Measurements from ENCODE around the gene COA6. TPM values are rescaled to one million over a fixed set of nuclear protein-coding genes. Genes with fewer than 3 reads are reported as not detected.

The COA6 gene
- total and polyA plus RNA-seq, 2 of the 8 experiments (the other 6 are each of a cell fraction or from before 2014, with no cell fraction given): 22.9 to 44.9 TPM

- H3K4me1 ChIP-seq (replicated peaks in 1 of 4; ENCODE audit: control insufficient read depth in 3 of 4, insufficient read depth in 4 of 4, low read length in 3 of 4): peaks cover 0 to 4% (median 1%) of the 10 kb centered on the region in 4 experiments; a peak in 3 of 7 replicates
- H3K27ac ChIP-seq (ENCODE audit: low read depth, low read length): no peak overlapping the region
- no peak overlapping the region for H3K14ac ChIP-seq (ENCODE audit: insufficient read length)
- H3K79me2 ChIP-seq (ENCODE audit: control insufficient read depth in 1 of 2, insufficient read depth in 2 of 2, low read length in 2 of 2): peaks cover 0 to 12% of the 10 kb centered on the region in 2 experiments; a peak in 2 of 4 replicates
- H2BK20ac ChIP-seq (ENCODE audit: low read length): no peak overlapping the region
- H4K91ac ChIP-seq (replicated peaks; ENCODE audit: insufficient read length, low read length): no peak overlapping the region
- no peak overlapping the region for H3K23ac ChIP-seq (ENCODE audit: insufficient read length)
- WGBS, 2 experiments (ENCODE audit: extremely low coverage in 1 of 2, insufficient coverage in 1 of 2, insufficient read length in 1 of 2, insufficient replicate concordance in 2 of 2, low coverage in 1 of 2, low lambda C conversion rate in 2 of 2, missing lambda C conversion rate in 1 of 2): 95% methylated on average over 2 of the region's 2 CpGs; no CpG with 5 or more reads in 1 of the 2 experiments
- H3K4me2 ChIP-seq (ENCODE audit: insufficient read depth in 1 of 2, low read depth in 2 of 2, low read length in 2 of 2): no peak overlapping the region
- H3K27me3 ChIP-seq (replicated peaks in 1 of 4; ENCODE audit: control insufficient read depth in 3 of 4, extremely low read depth in 1 of 4, insufficient read depth in 3 of 4, low read length in 3 of 4): no peaks in the 10 kb centered on the region; a peak in 1 of 7 replicates
- no peak overlapping the region for H2BK15ac ChIP-seq (ENCODE audit: low read length)
- TF ChIP-seq RXRA (IDR thresholded peaks at IDR 0.05; ENCODE audit: insufficient read depth, low read depth, low read length) (no peak), KDM4A (IDR thresholded peaks at IDR 0.05; ENCODE audit: low read depth, low read length, severe bottlenecking) (no peak), ATF3 (IDR thresholded peaks at IDR 0.05; ENCODE audit: insufficient read depth, low read depth, low read length) (no peak), MAFK (IDR thresholded peaks at IDR 0.05; ENCODE audit: low read depth, low read length) (no peak), TAF7 (optimal IDR thresholded peaks at IDR 0.05; ENCODE audit: borderline replicate concordance, low read depth, low read length) (no peak)
- TF ChIP-seq, protein P1, sequence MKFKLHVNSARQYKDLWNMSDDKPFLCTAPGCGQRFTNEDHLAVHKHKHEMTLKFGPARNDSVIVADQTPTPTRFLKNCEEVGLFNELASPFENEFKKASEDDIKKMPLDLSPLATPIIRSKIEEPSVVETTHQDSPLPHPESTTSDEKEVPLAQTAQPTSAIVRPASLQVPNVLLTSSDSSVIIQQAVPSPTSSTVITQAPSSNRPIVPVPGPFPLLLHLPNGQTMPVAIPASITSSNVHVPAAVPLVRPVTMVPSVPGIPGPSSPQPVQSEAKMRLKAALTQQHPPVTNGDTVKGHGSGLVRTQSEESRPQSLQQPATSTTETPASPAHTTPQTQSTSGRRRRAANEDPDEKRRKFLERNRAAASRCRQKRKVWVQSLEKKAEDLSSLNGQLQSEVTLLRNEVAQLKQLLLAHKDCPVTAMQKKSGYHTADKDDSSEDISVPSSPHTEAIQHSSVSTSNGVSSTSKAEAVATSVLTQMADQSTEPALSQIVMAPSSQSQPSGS (IDR thresholded peaks at IDR 0.05; ENCODE audit: low read length): no peak
- no peak overlapping the region for H4K8ac ChIP-seq (ENCODE audit: extremely low read depth, insufficient read depth, low read length)
- H3K9me3 ChIP-seq (ENCODE audit: insufficient read depth in 2 of 2, low read depth in 1 of 2, low read length in 1 of 2): no peaks in the 10 kb centered on the region
- peaks cover 5 to 13% (median 6%) of the 10 kb centered on the region in 4 experiments; a peak in 6 of 8 replicates for H3K36me3 ChIP-seq (ENCODE audit: control insufficient read depth in 2 of 4, insufficient read depth in 4 of 4, low read length in 3 of 4)
- no peak overlapping the region for H4K5ac ChIP-seq (ENCODE audit: insufficient read length, low read depth, low read length)
- H4K20me1 ChIP-seq (replicated peaks in 1 of 2; ENCODE audit: control insufficient read depth in 1 of 2, insufficient read depth in 2 of 2, low read length in 2 of 2): no peaks in the 10 kb centered on the region
- ChIA-PET POLR2A (ENCODE audit: partially characterized antibody) (no interaction called here), CTCF (ENCODE audit: partially characterized antibody) (interaction anchor here (1.1 kb wide), 1 partner anchor 246 kb away, joined by 3 read pairs; no protein-coding TSS in a partner anchor)
- no peak overlapping the region for H2BK5ac ChIP-seq (ENCODE audit: low read depth, low read length)
- FAIRE-seq (no peak), DNase-seq (ENCODE audit: low read depth in 1 of 2, low spot score in 2 of 2) (no peak)
- no peak overlapping the region for H3K56ac ChIP-seq (replicated peaks; ENCODE audit: insufficient read length, low read depth, low read length)
- no peak overlapping the region for H2BK120ac ChIP-seq (replicated peaks; ENCODE audit: low read depth, low read length)
- no peak overlapping the region for H2AK5ac ChIP-seq (ENCODE audit: low read depth, low read length)
- H3K18ac ChIP-seq (ENCODE audit: extremely low read depth, low read length): no peak overlapping the region
- no peak overlapping the region for H2BK12ac ChIP-seq (ENCODE audit: low read depth, low read length)
- H3K4me3 ChIP-seq (ENCODE audit: extremely low read depth in 1 of 4, insufficient read depth in 2 of 4, low read depth in 3 of 4, low read length in 4 of 4): no peak overlapping the region
- H3K4ac ChIP-seq (replicated peaks; ENCODE audit: insufficient read length, low read depth, low read length): no peak overlapping the region
- no peaks in the 10 kb centered on the region for H3K79me1 ChIP-seq (ENCODE audit: low read depth, low read length)
- no peak overlapping the region for H3K9ac ChIP-seq (replicated peaks in 1 of 4; ENCODE audit: extremely low read depth in 1 of 4, low read depth in 3 of 4, low read length in 3 of 4)
- H2AFZ ChIP-seq (ENCODE audit: low read length): no peak overlapping the region
- H3K23me2 ChIP-seq (ENCODE audit: low read depth, low read length): no peaks in the 10 kb centered on the region
Measured at GRCh38 chr1:234371414-234371813, 1.8 kb upstream of the COA6 start.

Measured in H1 (cell line).